GM13976 (cell line): ENCODE measurements around the gene SLC22A5.

Experiments
- DNase-seq: peaks from one replicate; pipeline ENCODE4 v3.0.0; 2012; ENCODE audit warnings: low spot score
- in situ Hi-C: fragments of 300-500 bp; cut with MboI; formaldehyde crosslinking; loops from one replicate; pipeline ENCODE4 v1.12.0; 2022; ENCODE audit warnings: low sequenced_read_pairs, mixed read lengths, inconsistent platforms; ENCODE audit not compliant: unreplicated experiment
- TF ChIP-seq, protein P1 (sequence below): IDR thresholded peaks from 2 replicates; pipeline ENCODE4 v1.5.1; 2012; ENCODE audit warnings: borderline replicate concordance, mild to moderate bottlenecking; ENCODE audit not compliant: insufficient read depth; ENCODE audit errors: extremely low read depth, missing control alignments, control extremely low read depth

Gene SLC22A5

GRCh38 chr5:132420706-132421272, 51.3 kb downstream of the SLC22A5 start:
- TF ChIP-seq, protein P1, sequence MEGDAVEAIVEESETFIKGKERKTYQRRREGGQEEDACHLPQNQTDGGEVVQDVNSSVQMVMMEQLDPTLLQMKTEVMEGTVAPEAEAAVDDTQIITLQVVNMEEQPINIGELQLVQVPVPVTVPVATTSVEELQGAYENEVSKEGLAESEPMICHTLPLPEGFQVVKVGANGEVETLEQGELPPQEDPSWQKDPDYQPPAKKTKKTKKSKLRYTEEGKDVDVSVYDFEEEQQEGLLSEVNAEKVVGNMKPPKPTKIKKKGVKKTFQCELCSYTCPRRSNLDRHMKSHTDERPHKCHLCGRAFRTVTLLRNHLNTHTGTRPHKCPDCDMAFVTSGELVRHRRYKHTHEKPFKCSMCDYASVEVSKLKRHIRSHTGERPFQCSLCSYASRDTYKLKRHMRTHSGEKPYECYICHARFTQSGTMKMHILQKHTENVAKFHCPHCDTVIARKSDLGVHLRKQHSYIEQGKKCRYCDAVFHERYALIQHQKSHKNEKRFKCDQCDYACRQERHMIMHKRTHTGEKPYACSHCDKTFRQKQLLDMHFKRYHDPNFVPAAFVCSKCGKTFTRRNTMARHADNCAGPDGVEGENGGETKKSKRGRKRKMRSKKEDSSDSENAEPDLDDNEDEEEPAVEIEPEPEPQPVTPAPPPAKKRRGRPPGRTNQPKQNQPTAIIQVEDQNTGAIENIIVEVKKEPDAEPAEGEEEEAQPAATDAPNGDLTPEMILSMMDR: no peak
- peak; percentile 59 for DNase-seq
- in situ Hi-C loops: loop anchor here (5.0 kb wide), 1 partner anchor 67 kb away; no protein-coding TSS in a partner anchor

DNA sequence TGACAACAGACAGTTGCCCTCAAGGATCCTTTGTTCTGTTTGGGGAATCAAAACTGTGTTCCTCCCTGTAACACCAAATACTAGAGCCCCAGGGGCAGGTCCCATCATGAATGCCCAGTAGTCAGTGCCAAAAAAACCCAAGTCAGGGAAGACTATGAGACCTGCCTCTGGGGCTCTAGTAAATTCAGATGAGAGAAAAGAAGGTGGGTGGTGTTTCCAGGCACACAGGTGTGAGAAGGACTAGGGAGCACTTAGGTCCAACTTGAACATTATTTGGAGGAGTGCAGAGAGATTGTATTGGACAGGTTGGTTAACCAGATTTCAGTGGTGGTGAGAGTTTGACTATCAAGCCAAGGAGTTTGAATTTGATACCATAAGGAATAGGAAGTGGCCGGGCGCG, 52.0 kb downstream of the SLC22A5 start:
- DNase-seq: no peak
- TF ChIP-seq, protein P1: no peak
- in situ Hi-C loops: loop anchor here (5.0 kb wide), 1 partner anchor 66 kb away; no protein-coding TSS in a partner anchor

DNA sequence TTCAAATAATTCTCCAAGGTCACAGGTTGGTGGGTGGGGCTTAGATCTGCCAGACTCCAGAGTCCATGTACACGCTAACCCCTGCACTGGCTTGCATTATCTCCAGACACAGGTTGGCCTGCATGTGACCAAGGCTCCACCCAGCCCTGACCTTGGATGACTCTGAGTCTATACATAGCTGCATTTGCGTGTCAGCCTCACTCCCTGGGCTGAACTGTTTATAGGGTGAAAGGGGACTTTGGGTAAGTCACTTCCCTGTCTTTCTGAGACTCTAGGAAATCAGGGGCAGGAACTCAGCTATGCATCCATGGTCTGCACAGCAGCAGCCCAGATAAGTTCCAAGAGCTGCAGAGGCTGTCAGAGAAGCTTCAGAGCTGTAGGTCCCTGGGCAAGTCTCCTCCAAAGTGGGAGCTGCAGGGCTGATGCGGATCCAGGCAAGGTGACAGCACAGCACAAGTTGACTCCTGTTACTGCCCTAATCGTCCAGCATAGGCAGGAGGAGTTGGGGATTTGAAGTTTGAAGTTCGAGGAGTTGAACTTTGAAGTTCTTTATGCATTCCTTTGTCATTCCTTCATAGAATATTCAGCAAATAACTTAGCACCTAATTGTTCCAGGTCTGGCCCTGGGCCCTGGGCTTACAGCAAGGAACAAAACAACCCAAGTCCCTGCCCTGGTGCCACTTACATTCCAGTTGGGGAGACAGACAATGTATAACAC, 53.4 kb downstream of the SLC22A5 start:
- in situ Hi-C loops: loop anchor here (5.0 kb wide), 1 partner anchor 64 kb away; no protein-coding TSS in a partner anchor
- peak; percentile 51 for DNase-seq

GRCh38 chr5:132423438-132423898, 54.0 kb downstream of the SLC22A5 start:
- in situ Hi-C loops: loop anchor here (5.0 kb wide), 1 partner anchor 64 kb away; no protein-coding TSS in a partner anchor
- TF ChIP-seq, protein P1: no peak
- DNase-seq: no peak

More for the DNA sequence above, 53.4 kb downstream of the SLC22A5 start:
- TF ChIP-seq, protein P1: no peak

GRCh38 chr5:132424167-132424880, 54.8 kb downstream of the SLC22A5 start:
- DNase-seq: no peak
- TF ChIP-seq, protein P1: no peak
- in situ Hi-C loops: loop anchor here (5.0 kb wide), 1 partner anchor 63 kb away; no protein-coding TSS in a partner anchor

DNA sequence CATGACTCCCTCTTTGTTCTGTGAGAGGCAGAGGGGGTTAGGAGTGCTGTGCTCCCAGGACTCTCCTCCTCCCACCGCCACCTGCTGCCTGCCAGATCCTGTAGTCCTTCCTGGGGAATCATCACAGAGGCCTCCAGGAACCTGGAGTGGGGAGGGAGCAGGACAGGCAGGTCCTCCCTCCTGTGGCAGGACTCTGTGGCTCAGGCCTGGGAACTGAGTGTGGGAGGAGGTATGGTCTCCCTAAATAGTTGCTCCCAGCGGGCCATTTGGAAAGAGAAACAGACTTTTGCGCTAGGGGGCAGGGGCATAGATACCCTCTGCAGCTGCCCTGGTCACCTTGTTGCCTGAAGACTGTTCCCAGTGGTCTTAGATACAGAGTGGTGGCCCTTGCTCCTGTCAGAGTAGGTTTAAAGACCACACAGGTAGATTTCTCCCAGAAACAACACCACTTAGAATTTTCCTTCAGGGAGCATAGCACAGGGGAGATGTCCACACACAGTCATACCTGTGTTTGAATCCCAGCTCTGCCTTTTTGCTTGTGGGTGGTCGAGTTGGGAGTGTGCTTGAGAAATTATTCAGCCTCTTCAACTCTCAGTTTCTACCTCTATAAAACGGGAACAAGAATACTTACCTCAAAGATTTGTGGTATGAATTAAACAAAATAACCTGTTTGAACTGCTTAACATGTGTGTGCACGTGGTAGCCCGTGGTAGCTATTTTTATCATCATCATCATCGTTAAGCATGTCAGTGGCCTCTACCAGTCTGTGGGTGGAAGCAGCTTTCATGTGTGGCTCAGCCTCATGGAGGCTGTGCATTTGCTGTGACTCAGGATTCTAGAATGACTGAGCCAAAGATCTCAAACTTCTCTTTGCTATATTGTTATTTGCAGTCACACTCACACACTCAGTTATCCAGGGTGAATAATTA, 55.8 kb downstream of the SLC22A5 start:
- peak; percentile 81 for DNase-seq
- TF ChIP-seq, protein P1: no peak
- in situ Hi-C loops: no loop called here
